ENCODE measurements around the gene RAB11FIP4.

The RAB11FIP4 gene

GRCh38 chr17:31527606-31528005, 136.1 kb downstream of the RAB11FIP4 start:
- no peak for DNase-seq

GRCh38 chr17:31528291-31528874, 136.9 kb downstream of the RAB11FIP4 start:
- no peak for DNase-seq

GRCh38 chr17:31529841-31530251, 138.4 kb downstream of the RAB11FIP4 start:
- DNase-seq, result no peak

GRCh38 chr17:31530391-31530985, 139.0 kb downstream of the RAB11FIP4 start:
- DNase-seq, result no peak

GRCh38 chr17:31531336-31531980, 140.0 kb downstream of the RAB11FIP4 start:
- DNase-seq, result no peak

- DNase-seq, result no peak
Observed at GRCh38 chr17:31532081-31532480, 140.6 kb downstream of the RAB11FIP4 start.

GRCh38 chr17:31532526-31532925, 141.1 kb downstream of the RAB11FIP4 start:
- DNase-seq, result no peak

- DNase-seq, result peak in 1 of 2 experiments; percentile 60
Observed at GRCh38 chr17:31533546-31534155, 142.2 kb downstream of the RAB11FIP4 start.

GRCh38 chr17:31534223-31534888, 142.9 kb downstream of the RAB11FIP4 start:
- no peak for DNase-seq

- DNase-seq, result no peak
Observed at GRCh38 chr17:31535581-31535981, 144.1 kb downstream of the RAB11FIP4 start.

GRCh38 chr17:31536451-31536850, 145.0 kb downstream of the RAB11FIP4 start:
- no peak for DNase-seq

- no peak for DNase-seq
Observed at GRCh38 chr17:31537565-31538011, 146.1 kb downstream of the RAB11FIP4 start.

- DNase-seq, result no peak
Observed at GRCh38 chr17:31538080-31538762, 146.7 kb downstream of the RAB11FIP4 start.

- DNase-seq, result no peak
Observed at GRCh38 chr17:31540602-31541307, 149.3 kb downstream of the RAB11FIP4 start.

GRCh38 chr17:31541559-31541958, 150.1 kb downstream of the RAB11FIP4 start:
- DNase-seq, result no peak

- no peak for DNase-seq
Observed at GRCh38 chr17:31544186-31544585, 152.7 kb downstream of the RAB11FIP4 start.

GRCh38 chr17:31546650-31547049, 155.2 kb downstream of the RAB11FIP4 start:
- DNase-seq, result no peak

GRCh38 chr17:31548709-31549108, 157.2 kb downstream of the RAB11FIP4 start:
- no peak for DNase-seq

GRCh38 chr17:31549121-31549524, 157.6 kb downstream of the RAB11FIP4 start:
- DNase-seq, result no peak

GRCh38 chr17:31549525-31550388, 158.3 kb downstream of the RAB11FIP4 start:
- peak; percentile 91 to 97 for DNase-seq

Data from stimulated activated CD4-positive, alpha-beta T cell treated with anti-CD3 and anti-CD28 coated beads, Interleukin-4, amount 100 ng/mL, for 4 hours (primary cell).